Measurements from ENCODE around the gene RGS8.

The RGS8 gene

DNA sequence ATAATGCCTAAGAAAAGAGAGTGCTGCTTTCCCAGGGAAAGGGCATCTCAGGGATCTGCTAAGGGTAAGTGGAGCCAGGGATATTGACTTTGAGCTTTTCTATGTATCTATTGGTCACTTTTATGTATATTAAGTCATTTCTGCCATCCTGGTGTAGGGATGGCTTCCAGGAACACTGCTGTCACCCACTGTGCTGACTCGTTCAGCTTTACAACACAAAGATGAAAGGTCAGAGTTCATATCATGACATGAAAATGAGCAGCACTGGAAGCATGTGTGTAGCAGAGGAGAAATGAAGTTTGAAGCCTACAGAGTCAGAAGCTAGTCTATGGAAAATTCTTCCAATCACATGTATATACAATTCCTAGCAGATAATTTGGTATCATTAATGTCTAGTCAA is 37.1 kb upstream of the RGS8 start:
- TF ChIP-seq, protein P1, sequence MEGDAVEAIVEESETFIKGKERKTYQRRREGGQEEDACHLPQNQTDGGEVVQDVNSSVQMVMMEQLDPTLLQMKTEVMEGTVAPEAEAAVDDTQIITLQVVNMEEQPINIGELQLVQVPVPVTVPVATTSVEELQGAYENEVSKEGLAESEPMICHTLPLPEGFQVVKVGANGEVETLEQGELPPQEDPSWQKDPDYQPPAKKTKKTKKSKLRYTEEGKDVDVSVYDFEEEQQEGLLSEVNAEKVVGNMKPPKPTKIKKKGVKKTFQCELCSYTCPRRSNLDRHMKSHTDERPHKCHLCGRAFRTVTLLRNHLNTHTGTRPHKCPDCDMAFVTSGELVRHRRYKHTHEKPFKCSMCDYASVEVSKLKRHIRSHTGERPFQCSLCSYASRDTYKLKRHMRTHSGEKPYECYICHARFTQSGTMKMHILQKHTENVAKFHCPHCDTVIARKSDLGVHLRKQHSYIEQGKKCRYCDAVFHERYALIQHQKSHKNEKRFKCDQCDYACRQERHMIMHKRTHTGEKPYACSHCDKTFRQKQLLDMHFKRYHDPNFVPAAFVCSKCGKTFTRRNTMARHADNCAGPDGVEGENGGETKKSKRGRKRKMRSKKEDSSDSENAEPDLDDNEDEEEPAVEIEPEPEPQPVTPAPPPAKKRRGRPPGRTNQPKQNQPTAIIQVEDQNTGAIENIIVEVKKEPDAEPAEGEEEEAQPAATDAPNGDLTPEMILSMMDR (conservative IDR thresholded peaks at IDR 0.05) = no peak
- TF ChIP-seq ZFX (IDR thresholded peaks at IDR 0.05) = no peak

DNA sequence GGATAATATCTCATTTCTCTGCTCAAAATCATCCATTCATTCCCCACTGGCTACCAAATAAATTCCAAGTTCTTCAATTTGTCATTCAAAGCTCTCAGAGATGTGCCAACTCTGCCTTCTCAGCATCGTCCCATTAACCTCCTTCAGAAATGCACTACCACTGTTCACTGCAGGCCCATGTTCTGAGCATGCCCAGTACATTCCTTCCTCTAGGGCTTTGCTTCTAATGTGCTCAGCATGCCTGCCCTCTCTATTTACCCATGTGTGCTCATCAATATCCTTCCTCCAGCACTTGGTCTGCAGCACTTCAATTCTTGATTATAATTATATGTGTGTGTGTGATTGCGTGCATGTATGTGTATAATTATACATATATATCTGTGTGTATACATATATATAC is 36.1 kb upstream of the RGS8 start:
- TF ChIP-seq, protein P1 (conservative IDR thresholded peaks at IDR 0.05) = peak; percentile 2; the same call in 1 of the 2 replicates
- TF ChIP-seq ZFX (IDR thresholded peaks at IDR 0.05) = no peak

More for the DNA sequence above, 37.1 kb upstream of the RGS8 start:
- H3K27ac ChIP-seq = no peak overlapping the region

DNA sequence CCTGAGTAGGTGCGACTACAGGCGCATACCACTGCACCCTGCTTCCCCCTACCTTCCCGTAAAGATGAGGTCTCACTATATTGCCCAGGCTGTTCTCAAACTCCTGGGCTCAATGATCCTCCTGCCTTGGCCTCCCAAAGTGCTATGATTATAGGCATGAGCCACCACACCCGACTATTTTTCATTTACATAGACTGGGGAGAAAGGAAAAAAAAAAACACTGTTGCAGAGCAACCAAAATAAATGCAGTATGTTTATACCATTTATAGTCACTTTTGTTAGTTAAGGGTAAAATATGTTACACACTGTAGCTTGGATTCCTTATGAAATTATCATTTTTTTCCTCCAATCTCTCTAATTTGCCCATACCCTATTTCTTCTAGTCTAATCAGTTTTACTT is 35.2 kb upstream of the RGS8 start:
- H3K27ac ChIP-seq = no peak overlapping the region
- TF ChIP-seq ZFX (IDR thresholded peaks at IDR 0.05) = no peak
- TF ChIP-seq, protein P1 (conservative IDR thresholded peaks at IDR 0.05) = no peak

More for the DNA sequence above, 36.1 kb upstream of the RGS8 start:
- no peak overlapping the region for H3K27ac ChIP-seq

DNA sequence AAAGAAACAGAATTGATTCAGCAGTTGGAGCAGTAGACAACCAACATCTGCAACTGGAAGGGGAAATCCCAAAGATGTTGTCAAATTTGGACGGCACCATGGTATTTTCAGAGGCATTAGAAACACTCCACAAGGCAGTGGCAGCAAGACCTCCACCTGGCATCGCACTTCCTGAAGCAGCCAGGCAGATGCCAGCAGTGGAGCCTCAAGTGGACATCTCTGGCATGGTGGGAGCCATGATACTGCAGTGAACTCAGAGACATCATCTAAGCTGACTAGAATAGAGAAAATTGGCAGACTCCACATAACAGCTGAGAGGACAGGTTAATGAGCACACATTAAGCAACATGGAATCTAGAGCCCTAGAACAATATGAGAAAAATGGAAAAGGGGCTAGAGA is 33.9 kb upstream of the RGS8 start:
- no peak overlapping the region for H3K27ac ChIP-seq
- TF ChIP-seq ZFX (IDR thresholded peaks at IDR 0.05) = no peak
- TF ChIP-seq, protein P1 (conservative IDR thresholded peaks at IDR 0.05) = no peak; the same call in 1 of the 2 replicates

DNA sequence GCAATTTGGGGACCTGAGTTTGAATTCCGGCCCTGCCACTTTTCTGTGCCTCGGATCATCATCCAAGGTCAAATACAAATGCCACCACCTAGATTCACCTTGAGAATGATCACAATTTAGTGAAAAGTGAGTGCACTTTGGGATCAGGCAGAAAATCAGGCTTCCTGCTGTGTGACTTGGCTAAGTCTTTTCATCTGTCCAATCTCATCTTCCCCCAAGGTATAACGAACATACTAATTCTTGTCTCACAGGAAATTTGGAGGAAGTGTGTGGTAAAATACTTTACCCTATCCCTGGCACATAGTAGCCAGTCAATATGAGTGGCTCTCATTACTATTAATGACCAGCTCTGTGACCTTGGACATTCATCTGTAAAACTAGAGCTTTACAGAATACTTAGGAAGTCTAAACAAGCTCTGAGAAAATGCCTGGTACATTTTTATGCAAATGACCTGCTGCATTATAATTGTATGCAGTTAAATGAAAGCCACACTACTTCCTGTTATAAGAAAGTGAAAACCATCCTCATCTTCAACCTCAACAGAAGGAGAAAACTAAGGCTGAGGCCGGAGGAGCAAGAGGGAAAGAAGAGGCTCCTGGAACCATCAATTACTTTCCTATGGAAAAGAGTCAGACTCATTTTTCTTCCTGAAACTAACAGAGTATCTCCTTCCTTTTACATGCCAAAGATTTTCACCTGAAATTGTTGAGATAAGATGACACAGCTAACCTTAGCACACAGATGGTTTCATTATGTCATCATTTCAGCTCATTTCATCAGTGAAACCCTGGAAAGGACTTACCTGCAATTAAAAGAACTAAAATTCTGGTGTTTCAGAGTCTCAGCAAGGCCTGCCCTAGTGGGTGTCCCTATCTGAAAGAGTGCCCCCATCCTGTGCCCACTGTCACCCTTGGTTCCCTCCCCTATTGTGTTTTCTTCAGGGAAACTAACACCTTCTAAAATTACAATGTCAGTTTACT is 32.6 kb upstream of the RGS8 start:
- TF ChIP-seq, protein P1 (conservative IDR thresholded peaks at IDR 0.05) = no peak
- TF ChIP-seq ZFX (IDR thresholded peaks at IDR 0.05) = no peak
- no peak overlapping the region for H3K27ac ChIP-seq

DNA sequence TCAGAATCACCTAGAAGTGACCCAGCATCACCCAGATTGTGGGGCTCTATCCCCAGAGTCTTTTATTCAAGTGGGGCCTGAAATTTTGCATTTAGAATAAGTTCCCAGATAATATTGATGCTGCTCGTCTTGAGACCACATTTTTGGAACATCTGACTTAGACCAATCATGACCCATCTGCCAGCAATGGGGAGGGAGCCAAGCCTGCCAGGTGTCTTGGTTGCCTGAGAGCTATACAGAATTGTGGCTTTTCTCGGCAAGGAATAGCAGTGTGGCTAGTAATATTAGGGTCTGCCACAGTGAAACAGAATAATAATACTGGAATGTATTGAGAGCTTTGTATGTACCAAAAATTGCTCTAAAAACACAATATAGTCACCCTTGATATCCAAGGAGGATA is 31.1 kb upstream of the RGS8 start:
- H3K27ac ChIP-seq = no peak overlapping the region
- TF ChIP-seq, protein P1 (conservative IDR thresholded peaks at IDR 0.05) = no peak
- TF ChIP-seq ZFX (IDR thresholded peaks at IDR 0.05) = no peak

DNA sequence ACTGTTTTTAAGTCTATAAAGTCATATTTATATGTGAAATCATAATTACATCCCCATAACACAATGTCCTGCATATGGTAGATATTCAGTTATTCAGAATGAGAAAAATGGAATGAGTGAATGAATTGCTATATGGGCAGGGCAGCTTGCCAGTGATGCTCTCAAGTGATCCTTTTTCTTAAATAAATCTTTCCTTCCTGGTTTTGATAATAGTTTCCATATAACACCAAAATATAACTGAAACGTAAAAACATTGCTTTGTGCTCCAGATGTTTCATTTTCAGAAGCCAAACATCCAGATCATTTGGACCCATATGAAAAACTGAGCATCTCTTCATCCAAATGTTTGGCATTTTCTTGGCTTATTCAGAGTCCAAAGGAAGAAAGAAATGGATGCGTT is 30.2 kb upstream of the RGS8 start:
- TF ChIP-seq, protein P1 (conservative IDR thresholded peaks at IDR 0.05) = no peak
- no peak for TF ChIP-seq ZFX (IDR thresholded peaks at IDR 0.05)

More for the DNA sequence above, 30.2 kb upstream of the RGS8 start:
- no peak overlapping the region for H3K27ac ChIP-seq
